HUDEP-2 (cell line): ENCODE measurements around the gene CD84.
"Not testable (repeated sequence)": the region's sequence is repeated elsewhere in the genome, so short reads cannot be mapped to it uniquely, and the experiment has no call there.

Experiments
- DNase-seq, 76 experiments: peaks; one replicate each; lab custom pipeline; 2025; ENCODE audit not compliant: unreplicated experiment in 76 of 76; lab: John Stamatoyannopoulos, UW

CD84 gene

GRCh38 chr1:160520999-160521398, 58.3 kb downstream of the CD84 start:
- no peak for DNase-seq

- DNase-seq = no peak
These were observed 58.7 kb downstream of the CD84 start for GRCh38 chr1:160520582-160520981.

- no peak for DNase-seq
These were observed 59.5 kb downstream of the CD84 start for GRCh38 chr1:160519642-160520435.

- DNase-seq = not testable (repeated sequence)
These were observed 61.8 kb downstream of the CD84 start for GRCh38 chr1:160517519-160517918.

GRCh38 chr1:160515908-160516307, 63.4 kb downstream of the CD84 start:
- DNase-seq = peak in 3 of 76 experiments; percentile 3 to 14 (median 4)

- DNase-seq = no peak
These were observed 74.6 kb downstream of the CD84 start for GRCh38 chr1:160504651-160505050.

- no peak for DNase-seq
These were observed 76.2 kb downstream of the CD84 start for GRCh38 chr1:160503087-160503486.

- no peak for DNase-seq
These were observed 78.8 kb downstream of the CD84 start for GRCh38 chr1:160500321-160500990.

GRCh38 chr1:160499631-160500030, 79.7 kb downstream of the CD84 start:
- DNase-seq = no peak

GRCh38 chr1:160498301-160499065, 80.8 kb downstream of the CD84 start:
- not testable (repeated sequence) for DNase-seq

GRCh38 chr1:160496334-160496733, 83.0 kb downstream of the CD84 start:
- no peak for DNase-seq

GRCh38 chr1:160494620-160495019, 84.7 kb downstream of the CD84 start:
- DNase-seq = peak in 3 of 76 experiments; percentile 4

GRCh38 chr1:160492617-160493016, 86.7 kb downstream of the CD84 start:
- no peak for DNase-seq

- no peak for DNase-seq
These were observed 87.3 kb downstream of the CD84 start for GRCh38 chr1:160491981-160492380.
